Measurements from ENCODE around the gene NOS1. TPM values are rescaled to one million over a fixed set of nuclear protein-coding genes. Genes with fewer than 3 reads are reported as not detected.

Gene NOS1
- total RNA-seq, 1 donor from 2014 or later: 0.48 TPM

- Mint-ChIP-seq H3K4me3 (no peak overlapping the region), H3K27ac (no peak overlapping the region), H3K27me3 (peaks cover 39% of the 10 kb centered on the region), H3K36me3 (no peaks in the 10 kb centered on the region), H3K9me3 (no peaks in the 10 kb centered on the region), H3K4me1 (ENCODE audit: unreplicated experiment) (peaks cover 5% of the 10 kb centered on the region)
- no peak for TF ChIP-seq CTCF (conservative IDR thresholded peaks at IDR 0.05)
- no peak for DNase-seq (ENCODE audit: extremely low spot score, unreplicated experiment)
Observed at GRCh38 chr12:117339104-117339503, 22.3 kb downstream of the NOS1 start.

GRCh38 chr12:117334855-117335587, 26.4 kb downstream of the NOS1 start:
- Mint-ChIP-seq H3K4me1 (ENCODE audit: unreplicated experiment) (peaks cover 13% of the 10 kb centered on the region), H3K27ac (no peak overlapping the region), H3K27me3 (peaks cover 48% of the 10 kb centered on the region), H3K9me3 (no peaks in the 10 kb centered on the region), H3K4me3 (no peak overlapping the region), H3K36me3 (no peaks in the 10 kb centered on the region)
- TF ChIP-seq CTCF (conservative IDR thresholded peaks at IDR 0.05): no peak
- DNase-seq (ENCODE audit: extremely low spot score, unreplicated experiment): no peak

GRCh38 chr12:117334051-117334450, 27.4 kb downstream of the NOS1 start:
- H3K27ac Mint-ChIP-seq: no peak overlapping the region
- no peak for DNase-seq (ENCODE audit: extremely low spot score, unreplicated experiment)
- H3K36me3 Mint-ChIP-seq: no peaks in the 10 kb centered on the region
- H3K4me1 Mint-ChIP-seq (ENCODE audit: unreplicated experiment): peaks cover 13% of the 10 kb centered on the region
- H3K9me3 Mint-ChIP-seq: no peaks in the 10 kb centered on the region
- peaks cover 49% of the 10 kb centered on the region for H3K27me3 Mint-ChIP-seq
- H3K4me3 Mint-ChIP-seq: no peak overlapping the region
- TF ChIP-seq CTCF (conservative IDR thresholded peaks at IDR 0.05): no peak

GRCh38 chr12:117333331-117333881, 28.0 kb downstream of the NOS1 start:
- DNase-seq (ENCODE audit: extremely low spot score, unreplicated experiment): no peak
- Mint-ChIP-seq H3K4me1 (ENCODE audit: unreplicated experiment) (peaks cover 13% of the 10 kb centered on the region), H3K9me3 (no peaks in the 10 kb centered on the region), H3K27me3 (peaks cover 49% of the 10 kb centered on the region), H3K36me3 (no peaks in the 10 kb centered on the region), H3K27ac (peak overlapping the region; percentile 22), H3K4me3 (no peak overlapping the region)
- TF ChIP-seq CTCF (conservative IDR thresholded peaks at IDR 0.05): no peak

- Mint-ChIP-seq H3K9me3 (no peaks in the 10 kb centered on the region), H3K4me1 (ENCODE audit: unreplicated experiment) (peaks cover 13% of the 10 kb centered on the region), H3K27me3 (peaks cover 56% of the 10 kb centered on the region), H3K27ac (no peak overlapping the region), H3K36me3 (no peaks in the 10 kb centered on the region), H3K4me3 (no peak overlapping the region)
- no peak for TF ChIP-seq CTCF (conservative IDR thresholded peaks at IDR 0.05)
- DNase-seq (ENCODE audit: extremely low spot score, unreplicated experiment): no peak
Observed at GRCh38 chr12:117331691-117332090, 29.7 kb downstream of the NOS1 start.

Measured in type B pancreatic cell (in vitro differentiated cells).